ENCODE measurements around the gene PPP1R15B. TPM values are rescaled to one million over a fixed set of nuclear protein-coding genes. Genes with fewer than 3 reads are reported as not detected.

PPP1R15B gene
- total RNA-seq, 1 donor from 2014 or later = 57.5 TPM

GRCh38 chr1:204450461-204451257 lies 39.0 kb upstream of the PPP1R15B start:
- Mint-ChIP-seq H3K27me3 (ENCODE audit: low read depth) (no peaks in the 10 kb centered on the region), H3K36me3 (peaks cover 35% of the 10 kb centered on the region), H3K4me3 (no peak overlapping the region), H3K9me3 (no peaks in the 10 kb centered on the region), H3K4me1 (peaks cover 4% of the 10 kb centered on the region), H3K27ac (no peak overlapping the region)
- DNase-seq (ENCODE audit: low spot score in 2 of 2, unreplicated experiment in 2 of 2) = no peak
- TF ChIP-seq, protein P1, sequence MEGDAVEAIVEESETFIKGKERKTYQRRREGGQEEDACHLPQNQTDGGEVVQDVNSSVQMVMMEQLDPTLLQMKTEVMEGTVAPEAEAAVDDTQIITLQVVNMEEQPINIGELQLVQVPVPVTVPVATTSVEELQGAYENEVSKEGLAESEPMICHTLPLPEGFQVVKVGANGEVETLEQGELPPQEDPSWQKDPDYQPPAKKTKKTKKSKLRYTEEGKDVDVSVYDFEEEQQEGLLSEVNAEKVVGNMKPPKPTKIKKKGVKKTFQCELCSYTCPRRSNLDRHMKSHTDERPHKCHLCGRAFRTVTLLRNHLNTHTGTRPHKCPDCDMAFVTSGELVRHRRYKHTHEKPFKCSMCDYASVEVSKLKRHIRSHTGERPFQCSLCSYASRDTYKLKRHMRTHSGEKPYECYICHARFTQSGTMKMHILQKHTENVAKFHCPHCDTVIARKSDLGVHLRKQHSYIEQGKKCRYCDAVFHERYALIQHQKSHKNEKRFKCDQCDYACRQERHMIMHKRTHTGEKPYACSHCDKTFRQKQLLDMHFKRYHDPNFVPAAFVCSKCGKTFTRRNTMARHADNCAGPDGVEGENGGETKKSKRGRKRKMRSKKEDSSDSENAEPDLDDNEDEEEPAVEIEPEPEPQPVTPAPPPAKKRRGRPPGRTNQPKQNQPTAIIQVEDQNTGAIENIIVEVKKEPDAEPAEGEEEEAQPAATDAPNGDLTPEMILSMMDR (IDR thresholded peaks at IDR 0.05; ENCODE audit: unreplicated experiment) = no peak

GRCh38 chr1:204449678-204450280 lies 38.2 kb upstream of the PPP1R15B start:
- Mint-ChIP-seq H3K27me3 (ENCODE audit: low read depth) (no peaks in the 10 kb centered on the region), H3K27ac (no peak overlapping the region), H3K36me3 (peaks cover 33% of the 10 kb centered on the region), H3K9me3 (no peaks in the 10 kb centered on the region), H3K4me3 (no peak overlapping the region), H3K4me1 (peaks cover 4% of the 10 kb centered on the region)
- DNase-seq (ENCODE audit: low spot score in 2 of 2, unreplicated experiment in 2 of 2) = no peak
- TF ChIP-seq, protein P1 (IDR thresholded peaks at IDR 0.05; ENCODE audit: unreplicated experiment) = no peak

DNA sequence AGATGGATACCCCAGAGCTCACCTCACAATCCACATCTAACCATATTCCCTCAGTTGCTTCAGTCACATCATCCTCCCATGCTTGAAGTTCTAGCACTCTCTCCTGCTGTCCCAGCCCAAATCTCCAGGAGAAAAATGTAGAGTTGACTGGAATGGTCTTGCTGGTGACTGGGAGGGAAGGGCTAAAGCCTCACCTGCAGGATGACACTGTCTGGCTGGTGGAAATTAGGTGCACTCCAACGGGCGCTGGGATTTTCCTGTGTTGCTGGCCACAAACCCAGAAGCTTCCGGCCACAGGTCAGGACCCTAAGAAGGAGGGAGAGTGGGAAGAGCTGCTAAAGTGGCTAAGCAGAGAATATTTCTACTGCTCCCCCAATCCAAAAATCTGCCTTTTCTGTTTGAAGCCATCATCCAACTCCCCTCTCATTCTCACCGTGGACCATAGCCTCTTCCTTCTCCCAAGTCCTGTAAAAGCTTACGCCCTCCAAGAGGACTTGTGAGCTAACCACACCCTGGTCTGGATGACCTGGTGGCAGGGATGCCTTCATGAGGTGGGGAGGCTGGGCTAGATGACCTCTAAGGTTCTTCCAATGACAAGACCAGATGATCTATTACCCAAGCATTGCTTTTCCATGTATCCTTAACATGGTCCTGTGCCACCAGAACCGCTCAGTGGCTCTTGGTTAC lies 37.5 kb upstream of the PPP1R15B start:
- peaks cover 7% of the 10 kb centered on the region for H3K4me1 Mint-ChIP-seq
- DNase-seq (ENCODE audit: low spot score in 2 of 2, unreplicated experiment in 2 of 2) = no peak
- no peaks in the 10 kb centered on the region for H3K27me3 Mint-ChIP-seq (ENCODE audit: low read depth)
- no peak overlapping the region for H3K27ac Mint-ChIP-seq
- TF ChIP-seq, protein P1 (IDR thresholded peaks at IDR 0.05; ENCODE audit: unreplicated experiment) = no peak
- peaks cover 31% of the 10 kb centered on the region for H3K36me3 Mint-ChIP-seq
- no peaks in the 10 kb centered on the region for H3K9me3 Mint-ChIP-seq
- no peak overlapping the region for H3K4me3 Mint-ChIP-seq

DNA sequence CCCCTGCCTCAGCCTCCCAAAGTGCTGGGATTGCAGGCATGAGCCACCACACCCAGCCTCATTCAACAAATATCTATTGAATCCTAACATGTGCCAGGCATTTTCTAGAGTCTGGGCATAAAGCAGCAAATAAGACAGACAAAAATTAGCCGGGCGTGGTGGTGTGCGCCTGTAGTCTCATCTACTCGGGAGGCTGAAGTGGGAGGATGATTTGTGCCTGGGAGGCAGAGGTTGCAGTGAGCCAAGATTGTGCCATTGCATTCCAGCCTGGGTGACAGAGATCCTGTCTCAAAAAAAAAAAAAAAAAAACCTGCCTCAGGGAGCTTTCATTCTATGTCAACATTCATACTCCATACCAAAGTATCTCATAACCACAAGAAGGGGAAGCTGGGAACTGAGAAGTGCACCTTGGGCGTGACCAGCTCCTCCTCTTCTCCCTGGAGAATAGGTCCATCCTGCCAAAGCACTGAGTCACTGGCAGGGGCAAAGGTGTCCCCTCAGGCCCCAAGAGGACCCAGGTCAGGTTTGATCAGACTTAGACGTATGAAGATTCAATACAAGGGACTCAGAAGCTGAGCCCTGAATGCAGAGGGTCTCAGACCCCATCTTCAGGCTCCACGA lies 36.8 kb upstream of the PPP1R15B start:
- no peak for DNase-seq (ENCODE audit: low spot score in 2 of 2, unreplicated experiment in 2 of 2)
- Mint-ChIP-seq H3K4me1 (peaks cover 14% of the 10 kb centered on the region), H3K9me3 (no peaks in the 10 kb centered on the region), H3K36me3 (peaks cover 28% of the 10 kb centered on the region), H3K27me3 (ENCODE audit: low read depth) (no peaks in the 10 kb centered on the region), H3K4me3 (no peak overlapping the region), H3K27ac (no peak overlapping the region)
- TF ChIP-seq, protein P1 (IDR thresholded peaks at IDR 0.05; ENCODE audit: unreplicated experiment) = no peak

- H3K27ac Mint-ChIP-seq = no peak overlapping the region
- no peak for DNase-seq (ENCODE audit: low spot score in 2 of 2, unreplicated experiment in 2 of 2)
- H3K4me3 Mint-ChIP-seq = no peak overlapping the region
- H3K36me3 Mint-ChIP-seq = peaks cover 26% of the 10 kb centered on the region
- TF ChIP-seq, protein P1 (IDR thresholded peaks at IDR 0.05; ENCODE audit: unreplicated experiment) = no peak
- H3K27me3 Mint-ChIP-seq (ENCODE audit: low read depth) = no peaks in the 10 kb centered on the region
- H3K9me3 Mint-ChIP-seq = no peaks in the 10 kb centered on the region
- peaks cover 21% of the 10 kb centered on the region for H3K4me1 Mint-ChIP-seq
Observed at GRCh38 chr1:204447736-204448135, 36.1 kb upstream of the PPP1R15B start.

Data from mesothelial cell of epicardium (in vitro differentiated cells).